ENCODE data around the gene MTR.

DNA sequence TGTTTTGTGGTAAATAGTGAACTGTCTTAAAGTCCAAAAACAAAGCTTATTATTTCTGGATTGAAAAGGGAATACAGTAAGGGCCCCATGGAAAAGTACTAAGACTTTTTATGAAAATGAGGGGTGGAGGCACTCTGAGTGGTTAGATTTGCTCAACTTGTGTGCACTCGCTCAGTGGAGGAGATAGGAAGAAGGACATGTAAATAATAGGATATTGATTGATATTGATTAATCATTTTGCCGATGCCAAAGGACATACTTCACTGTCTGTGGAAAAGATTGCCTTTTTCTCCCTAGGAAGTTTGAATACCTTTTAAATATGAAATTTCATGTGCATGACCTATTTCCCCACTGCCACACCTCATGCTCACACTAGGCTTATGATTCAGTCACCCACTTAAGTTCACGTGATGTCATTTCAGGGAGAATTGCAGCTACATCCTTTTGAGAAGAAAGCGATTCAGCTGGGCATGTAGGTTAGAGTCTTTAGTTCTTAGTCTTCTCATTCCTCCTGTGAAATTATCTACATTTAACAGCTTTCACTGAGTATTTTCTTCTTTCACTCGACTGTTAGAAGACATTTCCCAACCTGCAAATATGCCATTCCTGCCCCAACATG lies 5.0 kb downstream of the MTR start:
- TF ChIP-seq EZH2 (optimal IDR thresholded peaks at IDR 0.05; ENCODE audit: low read depth, low read length) = no peak
- TF ChIP-seq CTCF (IDR thresholded peaks at IDR 0.05; ENCODE audit: low read length) = no peak
